Astrocyte of the spinal cord (primary cell): Measurements from ENCODE around the gene SLC4A11.
"Not testable (repeated sequence)": the region's sequence is repeated elsewhere in the genome, so short reads cannot be mapped to it uniquely, and the experiment has no call there.

Experiments
- DNase-seq: peaks from one replicate; pipeline ENCODE4 v3.0.0; 2011; ENCODE audit warnings: low read depth, low spot score
- H3K4me3 ChIP-seq: 2 replicates; pipeline ENCODE4 v1.5.1; 2011; ENCODE audit warnings: low read depth, mild to moderate bottlenecking, low read length, moderate library complexity
- in situ Hi-C: cut with HindIII; loops from 2 replicates; pipeline ENCODE4 v1.10.0; 2017; ENCODE audit warnings: low sequenced_read_pairs
- TF ChIP-seq, protein P1 (sequence below): IDR thresholded peaks from 2 replicates; pipeline ENCODE4 v1.5.1; 2012; ENCODE audit warnings: low read depth, mild to moderate bottlenecking, low read length, inconsistent platforms

The SLC4A11 gene

DNA sequence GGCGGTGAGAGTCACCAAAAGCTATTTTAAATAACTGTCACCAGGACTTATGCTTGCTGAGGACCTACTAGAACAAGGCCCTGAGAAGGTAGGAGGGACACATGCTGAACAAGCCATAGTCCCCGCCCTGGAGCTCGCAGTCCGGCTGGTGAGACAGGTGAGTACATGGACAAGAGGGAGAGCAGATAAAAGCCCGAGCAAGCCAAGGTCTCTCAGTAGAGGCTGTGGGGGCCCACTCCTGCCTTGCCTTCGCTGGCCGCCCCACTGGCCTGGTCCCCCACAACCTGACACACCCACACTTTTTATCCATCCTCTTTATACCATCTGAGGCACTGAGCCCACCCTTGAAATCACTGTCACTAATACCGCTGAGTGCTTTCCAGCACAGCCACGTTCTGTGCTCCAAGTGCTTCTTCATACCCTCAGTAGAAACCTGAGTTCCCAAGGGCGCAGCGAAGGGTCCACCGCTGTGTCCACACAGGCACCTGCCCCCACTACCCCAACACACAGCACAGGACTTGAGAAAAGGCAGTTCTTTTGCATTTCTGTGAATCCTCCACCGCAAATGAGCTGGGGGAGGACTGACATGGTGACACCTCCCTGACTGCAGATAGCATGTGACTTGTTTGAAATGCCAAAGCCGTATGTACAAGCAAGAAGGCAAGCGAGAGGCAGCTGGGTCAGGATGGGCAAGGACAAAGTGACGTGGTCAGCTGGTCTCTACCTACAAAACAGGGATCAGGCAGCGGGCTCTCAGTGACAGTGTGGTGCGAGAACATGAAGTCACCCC is 46.6 kb downstream of the SLC4A11 start:
- in situ Hi-C loops: no loop called here
- TF ChIP-seq, protein P1, sequence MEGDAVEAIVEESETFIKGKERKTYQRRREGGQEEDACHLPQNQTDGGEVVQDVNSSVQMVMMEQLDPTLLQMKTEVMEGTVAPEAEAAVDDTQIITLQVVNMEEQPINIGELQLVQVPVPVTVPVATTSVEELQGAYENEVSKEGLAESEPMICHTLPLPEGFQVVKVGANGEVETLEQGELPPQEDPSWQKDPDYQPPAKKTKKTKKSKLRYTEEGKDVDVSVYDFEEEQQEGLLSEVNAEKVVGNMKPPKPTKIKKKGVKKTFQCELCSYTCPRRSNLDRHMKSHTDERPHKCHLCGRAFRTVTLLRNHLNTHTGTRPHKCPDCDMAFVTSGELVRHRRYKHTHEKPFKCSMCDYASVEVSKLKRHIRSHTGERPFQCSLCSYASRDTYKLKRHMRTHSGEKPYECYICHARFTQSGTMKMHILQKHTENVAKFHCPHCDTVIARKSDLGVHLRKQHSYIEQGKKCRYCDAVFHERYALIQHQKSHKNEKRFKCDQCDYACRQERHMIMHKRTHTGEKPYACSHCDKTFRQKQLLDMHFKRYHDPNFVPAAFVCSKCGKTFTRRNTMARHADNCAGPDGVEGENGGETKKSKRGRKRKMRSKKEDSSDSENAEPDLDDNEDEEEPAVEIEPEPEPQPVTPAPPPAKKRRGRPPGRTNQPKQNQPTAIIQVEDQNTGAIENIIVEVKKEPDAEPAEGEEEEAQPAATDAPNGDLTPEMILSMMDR: no peak
- DNase-seq: no peak

DNA sequence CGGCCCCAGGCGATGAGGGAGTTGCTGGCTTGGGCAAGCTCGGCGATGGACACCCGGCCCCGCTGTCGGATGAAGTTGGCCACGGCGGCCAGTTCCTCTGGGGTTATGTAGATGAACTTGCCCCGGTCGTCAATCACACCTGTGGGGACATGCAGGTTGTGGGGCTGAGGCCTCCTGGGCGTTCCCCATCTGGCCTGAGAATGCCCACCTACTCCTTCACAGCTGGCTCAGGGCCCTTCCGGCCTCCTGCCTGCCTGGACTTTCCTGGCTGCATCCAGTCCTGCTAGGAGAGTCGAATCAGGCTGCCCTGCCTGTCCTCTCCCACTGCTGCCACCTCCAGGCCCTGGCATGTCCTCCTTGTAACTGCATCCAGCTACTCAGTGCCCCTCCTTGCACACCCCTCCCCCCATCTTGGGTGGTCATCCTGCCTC is 48.3 kb downstream of the SLC4A11 start:
- no peak for DNase-seq
- TF ChIP-seq, protein P1: no peak
- in situ Hi-C loops: no loop called here
- no peak overlapping the region for H3K4me3 ChIP-seq

More for the DNA sequence above, 46.6 kb downstream of the SLC4A11 start:
- no peak overlapping the region for H3K4me3 ChIP-seq

DNA sequence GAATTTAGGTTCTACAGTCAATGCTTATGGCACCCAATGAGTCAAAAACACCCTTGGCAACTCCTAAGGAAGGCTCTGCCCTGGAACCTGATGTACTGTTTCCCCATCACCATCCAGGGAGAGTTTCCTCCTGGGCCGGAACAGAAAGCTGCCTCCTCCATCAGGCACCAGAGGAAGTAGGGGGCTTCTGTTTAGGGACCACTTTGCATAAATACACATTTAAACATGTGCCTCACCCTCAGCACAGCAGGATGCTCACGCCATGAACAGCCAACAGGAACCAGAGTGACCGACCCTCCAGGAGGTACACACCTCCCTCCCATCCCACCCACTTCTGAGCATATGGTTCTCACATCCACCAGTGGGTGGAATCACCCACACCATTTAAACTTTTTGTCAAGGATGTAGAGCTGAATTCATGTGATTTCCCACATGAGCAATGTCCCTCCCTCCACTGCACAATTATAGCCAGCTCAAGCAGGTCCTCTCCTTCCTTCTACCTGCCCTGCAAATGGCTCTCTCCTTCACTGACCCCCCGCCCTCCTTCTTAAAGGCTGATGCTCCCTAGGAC is 49.3 kb downstream of the SLC4A11 start:
- in situ Hi-C loops: no loop called here

DNA sequence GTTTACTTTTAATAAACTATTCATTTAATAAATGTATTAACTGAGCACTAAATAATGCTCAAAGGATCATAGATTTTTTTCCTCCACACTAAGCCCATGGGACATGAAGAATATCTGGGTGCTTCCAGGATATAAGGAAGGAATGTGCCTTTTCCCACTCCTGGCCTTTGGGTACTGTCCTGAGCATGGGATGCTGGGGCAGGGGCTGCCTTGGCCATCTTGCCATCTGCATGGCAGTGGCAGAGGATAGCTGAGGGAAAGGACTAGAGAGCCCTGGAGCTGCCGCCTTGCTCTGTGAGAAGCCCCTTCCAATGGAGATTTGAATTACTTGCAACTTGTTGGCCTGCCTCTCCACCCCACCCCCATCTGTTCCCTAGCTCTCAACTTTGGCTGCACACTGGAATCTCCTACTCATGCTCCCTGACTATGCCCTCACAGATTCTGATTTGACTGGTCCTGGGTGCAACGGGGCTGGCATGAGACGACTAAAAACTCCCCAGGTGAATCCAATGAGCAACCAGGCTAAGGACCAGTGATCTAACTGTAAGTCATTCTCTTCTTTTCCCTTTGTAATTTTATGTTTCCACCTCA is 50.1 kb downstream of the SLC4A11 start:
- TF ChIP-seq, protein P1: no peak
- no peak overlapping the region for H3K4me3 ChIP-seq
- DNase-seq: no peak
- in situ Hi-C loops: no loop called here

More for the DNA sequence above, 49.3 kb downstream of the SLC4A11 start:
- TF ChIP-seq, protein P1: no peak
- H3K4me3 ChIP-seq: no peak overlapping the region
- DNase-seq: no peak

DNA sequence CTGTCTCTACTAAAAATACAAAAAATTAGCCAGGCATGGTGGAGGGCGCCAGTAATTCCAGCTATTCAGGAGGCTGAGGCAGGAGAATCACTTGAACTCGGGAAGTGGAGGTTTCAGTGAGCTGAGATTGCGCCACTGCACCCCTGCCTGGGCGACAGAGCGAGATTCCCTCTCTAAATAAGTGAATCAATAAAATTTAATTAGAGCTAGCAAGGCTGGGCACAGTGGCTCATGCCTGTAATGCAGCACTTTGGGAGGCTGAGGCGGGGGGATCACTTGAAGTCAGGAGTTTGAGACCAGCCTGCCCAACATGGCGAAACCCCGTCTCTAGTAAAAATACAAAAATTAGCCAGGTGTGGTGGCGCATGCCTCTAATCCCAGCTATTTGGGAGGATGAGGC is 51.1 kb downstream of the SLC4A11 start:
- in situ Hi-C loops, DNase-seq, H3K4me3 ChIP-seq: not testable (repeated sequence)

DNA sequence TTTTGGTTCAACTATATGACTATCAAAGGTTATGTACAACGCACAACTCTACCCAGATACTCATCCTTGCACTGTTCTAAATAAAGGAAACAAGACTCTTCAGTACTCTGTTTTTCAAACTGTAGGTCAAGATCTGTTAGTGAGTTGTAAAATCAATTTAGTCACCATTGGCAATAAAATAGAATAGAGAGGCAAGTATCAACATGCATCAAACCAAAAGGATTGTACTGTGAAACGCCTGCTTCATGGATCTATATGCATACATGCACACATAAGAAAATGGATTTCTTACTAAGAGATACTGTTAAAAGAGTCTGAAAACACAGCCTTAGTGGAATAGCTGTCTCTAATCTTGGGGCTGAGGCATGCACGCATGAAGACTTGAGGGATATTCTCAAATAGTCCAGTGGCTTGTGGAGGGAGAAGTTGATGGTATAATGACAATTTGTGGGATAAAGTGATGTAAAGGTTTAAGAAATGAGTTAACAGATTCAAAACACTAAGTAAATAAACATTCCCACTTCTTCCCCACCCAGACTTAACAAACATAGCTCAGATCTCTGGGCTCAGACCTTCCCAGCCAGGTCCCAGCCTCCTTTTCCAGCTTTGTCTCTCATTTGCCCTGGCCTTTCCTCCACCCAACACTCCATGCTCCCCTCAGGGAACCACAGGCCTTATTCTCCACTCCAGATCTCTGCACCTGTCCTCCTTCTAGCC is 54.9 kb downstream of the SLC4A11 start:
- in situ Hi-C loops: no loop called here

DNA sequence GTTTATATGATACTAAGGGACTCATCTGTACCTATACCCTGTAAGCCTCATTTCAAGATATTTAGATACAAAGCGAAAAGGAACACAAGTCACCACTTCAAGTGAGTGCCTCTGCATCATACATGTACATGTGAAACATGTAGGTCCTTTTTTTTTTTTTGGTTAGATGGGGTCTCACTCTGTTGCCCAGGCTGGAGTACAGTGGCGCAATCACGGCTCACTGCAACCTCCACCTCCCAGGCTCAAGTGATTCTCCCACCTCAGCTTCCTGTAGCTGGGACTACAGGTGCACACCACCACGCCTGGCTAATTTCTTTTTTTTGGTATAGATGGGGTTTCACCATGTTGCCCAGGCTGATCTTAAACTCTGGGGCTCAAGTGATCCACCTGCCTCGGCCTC is 56.6 kb downstream of the SLC4A11 start:
- H3K4me3 ChIP-seq, in situ Hi-C loops, DNase-seq: not testable (repeated sequence)

More for the DNA sequence above, 54.9 kb downstream of the SLC4A11 start:
- DNase-seq: no peak
- TF ChIP-seq, protein P1: no peak
- H3K4me3 ChIP-seq: no peak overlapping the region
